Panc1 (cell line): ENCODE measurements around the gene TMEM167A. TPM values are rescaled to one million over a fixed set of nuclear protein-coding genes. Genes with fewer than 3 reads are reported as not detected.

ENCODE experiments used
- ATAC-seq: fragments of 200-7000 bp; cut with Tn5 transposase; 2 replicates; pipeline ENCODE4 v1.9.1; 2020; ENCODE audit warnings: mild to moderate bottlenecking, moderate library complexity
- BruUV-seq: library from RNA; stranded (reverse); fragments of 400-500 nt; replicated peaks from 2 replicates; lab custom pipeline; 2021; lab: Mats Ljungman, UMichigan
- CTCF ChIA-PET: fragments of 300-600 bp; sonication (Branson Sonifier 250); formaldehyde crosslinking; loops from one replicate; lab custom pipeline; 2022; ENCODE audit warnings: antibody characterized with exemption; lab: Charles Lee
- POLR2A ChIA-PET: fragments of 300-600 bp; sonication (Branson Sonifier 250); formaldehyde crosslinking; loops from one replicate; lab custom pipeline; 2022; ENCODE audit warnings: antibody characterized with exemption; lab: Charles Lee
- DNase-seq: peaks from one replicate; pipeline ENCODE4 v3.0.0-alpha.2; 2010; ENCODE audit warnings: low read depth, low spot score
- H3K27ac ChIP-seq: 2 replicates; pipeline ENCODE4 v1.5.1; 2011; ENCODE audit warnings: mild to moderate bottlenecking, low read length, inconsistent platforms
- H3K27me3 ChIP-seq: fragments of 200-500 bp; sonication (Bioruptor generic); 2 replicates; pipeline ENCODE4 v1.6.0; 2014; ENCODE audit warnings: low read length, inconsistent platforms; ENCODE audit not compliant: control insufficient read depth, insufficient read depth
- H3K36me3 ChIP-seq: fragments of 200-500 bp; sonication (Bioruptor generic); 2 replicates; pipeline ENCODE4 v1.5.1; 2014; ENCODE audit warnings: inconsistent platforms, mild to moderate bottlenecking, low read length, moderate library complexity; ENCODE audit not compliant: control insufficient read depth, insufficient read depth
- H3K4me1 ChIP-seq: 2 replicates; pipeline ENCODE4 v1.5.1; 2011; ENCODE audit warnings: inconsistent platforms, mild to moderate bottlenecking, low read length, moderate library complexity; ENCODE audit not compliant: control insufficient read depth, insufficient read depth
- H3K4me3 ChIP-seq, 2 experiments: 2 replicates each; pipeline ENCODE4 v1.5.1; 2011 to 2012; ENCODE audit warnings: low read depth in 2 of 2, low read length in 2 of 2, mild to moderate bottlenecking in 2 of 2, inconsistent platforms in 1 of 2, moderate library complexity in 1 of 2
- H3K9me3 ChIP-seq: fragments of 200-500 bp; sonication (Bioruptor generic); 2 replicates; pipeline ENCODE4 v1.5.1; 2014; ENCODE audit warnings: low read depth, mild to moderate bottlenecking, inconsistent platforms, low read length, moderate library complexity; ENCODE audit not compliant: control insufficient read depth, insufficient read depth
- POLR2AphosphoS5 ChIP-seq: IDR thresholded peaks from 2 replicates; pipeline ENCODE4 v1.6.1; 2012; ENCODE audit warnings: mild to moderate bottlenecking, low read depth, low read length, moderate library complexity
- SIN3A ChIP-seq: IDR thresholded peaks from 2 replicates; pipeline ENCODE4 v1.6.1; 2012; ENCODE audit warnings: low read depth, mild to moderate bottlenecking, low read length, moderate library complexity, borderline replicate concordance; ENCODE audit not compliant: insufficient read depth
- TCF7L2 ChIP-seq: IDR thresholded peaks from 2 replicates; pipeline ENCODE4 v1.6.1; 2011; ENCODE audit warnings: mild to moderate bottlenecking, low read depth, low read length, inconsistent platforms
- in situ Hi-C: cut with HindIII; loops from 2 replicates; pipeline ENCODE4 v1.10.0; 2016; ENCODE audit warnings: low sequenced_read_pairs, low pct_unique_long_range_greater_than_20kb
- intact Hi-C: fragments of 100-400 bp; cut with micrococcal nuclease; formaldehyde crosslinking; loops from one replicate; pipeline ENCODE4 v1.10.0; 2022; ENCODE audit not compliant: unreplicated experiment
- total RNA-seq: library from RNA; stranded (reverse); gene quantifications from one replicate; pipeline ENCODE4 v1.2.1, GENCODE V29; 2021; ENCODE audit not compliant: unreplicated experiment
- TF ChIP-seq, protein P1 (sequence below): fragments of 450-650 bp; IDR thresholded peaks from 2 replicates; pipeline ENCODE4 v1.5.1; 2017; ENCODE audit warnings: mild to moderate bottlenecking
- TF ChIP-seq, protein P2 (sequence below), 2 experiments: IDR thresholded peaks; 2 replicates each; pipeline ENCODE4 v1.6.1; 2011 to 2012; ENCODE audit warnings: low read depth in 2 of 2, control low read depth in 1 of 2, low read length in 1 of 2, mild to moderate bottlenecking in 1 of 2, moderate library complexity in 1 of 2; ENCODE audit not compliant: insufficient read depth in 1 of 2

Gene TMEM167A
- total RNA-seq, 1 experiment from 2014 or later = 117 TPM

DNA sequence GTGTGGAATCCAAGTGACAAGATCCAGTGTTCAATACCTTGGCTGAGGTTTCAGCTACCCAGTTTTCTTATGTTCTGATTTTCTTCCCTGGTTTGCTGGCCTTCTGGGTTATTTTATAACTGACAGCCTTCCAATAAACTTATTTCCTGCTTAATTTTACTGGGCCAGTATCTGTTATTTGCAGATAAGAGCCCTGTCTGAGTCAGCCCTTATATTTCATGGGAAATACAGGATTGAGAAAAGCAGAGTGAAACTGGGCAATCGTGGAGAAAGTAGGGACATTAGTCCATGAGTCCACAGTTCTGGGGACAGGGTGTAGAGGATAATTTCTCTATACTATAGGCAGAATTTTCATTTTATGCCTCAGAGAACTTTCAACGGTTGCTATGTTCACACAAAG lies 32.3 kb downstream of the TMEM167A start:
- no peaks in the 10 kb centered on the region for H3K4me1 ChIP-seq
- DNase-seq (no peak), ATAC-seq (no peak)
- BruUV-seq = no TSS peak
- intact Hi-C loops = no loop called here
- in situ Hi-C loops = no loop called here
- no peak overlapping the region for H3K27ac ChIP-seq
- CTCF ChIA-PET = no interaction called here
- H3K36me3 ChIP-seq = no peaks in the 10 kb centered on the region
- POLR2A ChIA-PET = no interaction called here
- H3K9me3 ChIP-seq = no peaks in the 10 kb centered on the region
- H3K4me3 ChIP-seq = no peak overlapping the region
- no peaks in the 10 kb centered on the region for H3K27me3 ChIP-seq
- TF ChIP-seq POLR2AphosphoS5 (no peak), TCF7L2 (no peak), SIN3A (no peak)
- TF ChIP-seq, protein P1, sequence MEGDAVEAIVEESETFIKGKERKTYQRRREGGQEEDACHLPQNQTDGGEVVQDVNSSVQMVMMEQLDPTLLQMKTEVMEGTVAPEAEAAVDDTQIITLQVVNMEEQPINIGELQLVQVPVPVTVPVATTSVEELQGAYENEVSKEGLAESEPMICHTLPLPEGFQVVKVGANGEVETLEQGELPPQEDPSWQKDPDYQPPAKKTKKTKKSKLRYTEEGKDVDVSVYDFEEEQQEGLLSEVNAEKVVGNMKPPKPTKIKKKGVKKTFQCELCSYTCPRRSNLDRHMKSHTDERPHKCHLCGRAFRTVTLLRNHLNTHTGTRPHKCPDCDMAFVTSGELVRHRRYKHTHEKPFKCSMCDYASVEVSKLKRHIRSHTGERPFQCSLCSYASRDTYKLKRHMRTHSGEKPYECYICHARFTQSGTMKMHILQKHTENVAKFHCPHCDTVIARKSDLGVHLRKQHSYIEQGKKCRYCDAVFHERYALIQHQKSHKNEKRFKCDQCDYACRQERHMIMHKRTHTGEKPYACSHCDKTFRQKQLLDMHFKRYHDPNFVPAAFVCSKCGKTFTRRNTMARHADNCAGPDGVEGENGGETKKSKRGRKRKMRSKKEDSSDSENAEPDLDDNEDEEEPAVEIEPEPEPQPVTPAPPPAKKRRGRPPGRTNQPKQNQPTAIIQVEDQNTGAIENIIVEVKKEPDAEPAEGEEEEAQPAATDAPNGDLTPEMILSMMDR = no peak
- TF ChIP-seq, protein P2, sequence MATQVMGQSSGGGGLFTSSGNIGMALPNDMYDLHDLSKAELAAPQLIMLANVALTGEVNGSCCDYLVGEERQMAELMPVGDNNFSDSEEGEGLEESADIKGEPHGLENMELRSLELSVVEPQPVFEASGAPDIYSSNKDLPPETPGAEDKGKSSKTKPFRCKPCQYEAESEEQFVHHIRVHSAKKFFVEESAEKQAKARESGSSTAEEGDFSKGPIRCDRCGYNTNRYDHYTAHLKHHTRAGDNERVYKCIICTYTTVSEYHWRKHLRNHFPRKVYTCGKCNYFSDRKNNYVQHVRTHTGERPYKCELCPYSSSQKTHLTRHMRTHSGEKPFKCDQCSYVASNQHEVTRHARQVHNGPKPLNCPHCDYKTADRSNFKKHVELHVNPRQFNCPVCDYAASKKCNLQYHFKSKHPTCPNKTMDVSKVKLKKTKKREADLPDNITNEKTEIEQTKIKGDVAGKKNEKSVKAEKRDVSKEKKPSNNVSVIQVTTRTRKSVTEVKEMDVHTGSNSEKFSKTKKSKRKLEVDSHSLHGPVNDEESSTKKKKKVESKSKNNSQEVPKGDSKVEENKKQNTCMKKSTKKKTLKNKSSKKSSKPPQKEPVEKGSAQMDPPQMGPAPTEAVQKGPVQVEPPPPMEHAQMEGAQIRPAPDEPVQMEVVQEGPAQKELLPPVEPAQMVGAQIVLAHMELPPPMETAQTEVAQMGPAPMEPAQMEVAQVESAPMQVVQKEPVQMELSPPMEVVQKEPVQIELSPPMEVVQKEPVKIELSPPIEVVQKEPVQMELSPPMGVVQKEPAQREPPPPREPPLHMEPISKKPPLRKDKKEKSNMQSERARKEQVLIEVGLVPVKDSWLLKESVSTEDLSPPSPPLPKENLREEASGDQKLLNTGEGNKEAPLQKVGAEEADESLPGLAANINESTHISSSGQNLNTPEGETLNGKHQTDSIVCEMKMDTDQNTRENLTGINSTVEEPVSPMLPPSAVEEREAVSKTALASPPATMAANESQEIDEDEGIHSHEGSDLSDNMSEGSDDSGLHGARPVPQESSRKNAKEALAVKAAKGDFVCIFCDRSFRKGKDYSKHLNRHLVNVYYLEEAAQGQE (IDR thresholded peaks at IDR 0.05; ENCODE audit: insufficient read depth in 1 of 2, low read depth in 2 of 2, low read length in 1 of 2) = no peak

DNA sequence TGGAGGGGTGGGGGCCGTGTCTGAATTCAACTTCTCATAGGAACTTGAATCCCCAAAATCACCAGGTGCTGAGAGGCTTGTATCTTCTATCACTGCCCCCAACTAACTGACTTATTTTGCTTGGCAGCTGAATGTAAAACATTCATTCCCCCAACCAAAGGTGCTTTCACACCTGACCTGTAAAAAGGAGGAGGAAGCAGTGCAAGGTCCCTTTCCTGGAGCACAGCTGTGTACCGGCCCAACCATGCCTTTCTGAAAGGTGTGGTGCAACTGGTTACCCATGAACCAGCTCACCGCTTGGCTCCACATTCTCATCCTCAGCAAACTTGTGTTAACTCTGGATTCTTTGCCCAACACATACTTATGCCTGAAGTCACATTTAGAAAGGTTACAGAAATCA lies 34.7 kb downstream of the TMEM167A start:
- Histone ChIP-seq H3K4me1 (no peaks in the 10 kb centered on the region), H3K27ac (no peak overlapping the region), H3K4me3 (no peak overlapping the region), H3K36me3 (no peaks in the 10 kb centered on the region), H3K27me3 (no peaks in the 10 kb centered on the region), H3K9me3 (no peaks in the 10 kb centered on the region)
- intact Hi-C loops = no loop called here
- no peak for TF ChIP-seq POLR2AphosphoS5
- TF ChIP-seq, protein P1 = no peak
- TF ChIP-seq SIN3A = no peak
- TF ChIP-seq, protein P2 (IDR thresholded peaks at IDR 0.05; ENCODE audit: insufficient read depth in 1 of 2, low read depth in 2 of 2, low read length in 1 of 2) = no peak
- in situ Hi-C loops = no loop called here
- DNase-seq = no peak
- BruUV-seq = no TSS peak
- ATAC-seq = no peak
- CTCF ChIA-PET = no interaction called here
- POLR2A ChIA-PET = no interaction called here
